SK-N-SH treated with all-trans-retinoic acid at 6 μM for 48 hours (cell line): Measurements from ENCODE around the gene SEC24D.

Experiments used
- ATAC-seq: fragments of 200-7000 bp; cut with Tn5 transposase; 3 replicates; pipeline ENCODE4 v1.9.1; 2020; ENCODE audit warnings: mild to moderate bottlenecking, moderate library complexity
- ARNTL ChIP-seq: fragments of 450-650 bp; formaldehyde crosslinking; IDR thresholded peaks from 2 replicates; pipeline ENCODE4 v1.5.0; 2020; ENCODE audit warnings: low read depth, mild to moderate bottlenecking, moderate library complexity, borderline replicate concordance
- BACH2 ChIP-seq: fragments of 250-450 bp; sonication (Bioruptor Pico); IDR thresholded peaks from 2 replicates; pipeline ENCODE4 v1.9.0; 2021; ENCODE audit warnings: mild to moderate bottlenecking, borderline replicate concordance
- CREB5 ChIP-seq: fragments of 250-450 bp; sonication (Bioruptor Pico); IDR thresholded peaks from 2 replicates; pipeline ENCODE4 v1.5.1; 2020; ENCODE audit warnings: low read depth, mild to moderate bottlenecking, moderate library complexity
- CSDC2 ChIP-seq: fragments of 250-450 bp; sonication (Bioruptor Pico); IDR thresholded peaks from 2 replicates; pipeline ENCODE4 v1.5.0; 2020; ENCODE audit warnings: mild to moderate bottlenecking, moderate library complexity
- CSRNP3 ChIP-seq: fragments of 250-450 bp; sonication (Bioruptor Pico); IDR thresholded peaks from 2 replicates; pipeline ENCODE4 v1.5.1; 2021; ENCODE audit warnings: mild to moderate bottlenecking, moderate library complexity
- ESRRG ChIP-seq: fragments of 250-450 bp; sonication (Bioruptor Pico); IDR thresholded peaks from 2 replicates; pipeline ENCODE4 v1.6.1; 2021; ENCODE audit warnings: mild to moderate bottlenecking
- GLIS3 ChIP-seq: fragments of 250-450 bp; sonication (Bioruptor Pico); IDR thresholded peaks from 2 replicates; pipeline ENCODE4 v1.5.0; 2020; ENCODE audit warnings: mild to moderate bottlenecking, moderate library complexity
- ISL1 ChIP-seq: fragments of 250-450 bp; sonication (Bioruptor Pico); IDR thresholded peaks from 2 replicates; pipeline ENCODE4 v2.1.2; 2022; ENCODE audit warnings: mild to moderate bottlenecking, moderate library complexity
- OSR1 ChIP-seq: fragments of 250-450 bp; sonication (Bioruptor Pico); IDR thresholded peaks from 2 replicates; pipeline ENCODE4 v1.8.0; 2022; ENCODE audit warnings: moderate library complexity, mild to moderate bottlenecking, inconsistent platforms
- PATZ1 ChIP-seq: fragments of 250-450 bp; sonication (Bioruptor Pico); IDR thresholded peaks from 2 replicates; pipeline ENCODE4 v1.8.0; 2020; ENCODE audit warnings: mild to moderate bottlenecking, moderate library complexity, borderline replicate concordance
- PPARA ChIP-seq: fragments of 250-450 bp; sonication (Bioruptor Pico); IDR thresholded peaks from 2 replicates; pipeline ENCODE4 v1.5.0; 2020; ENCODE audit warnings: mild to moderate bottlenecking, borderline replicate concordance
- SNAI2 ChIP-seq: fragments of 250-450 bp; sonication (Bioruptor Pico); IDR thresholded peaks from 2 replicates; pipeline ENCODE4 v1.5.0; 2020; ENCODE audit warnings: mild to moderate bottlenecking, moderate library complexity
- TCF4 ChIP-seq: fragments of 250-450 bp; sonication (Bioruptor Pico); IDR thresholded peaks from 2 replicates; pipeline ENCODE4 v1.8.0; 2021; ENCODE audit warnings: mild to moderate bottlenecking, moderate library complexity, borderline replicate concordance
- TOX ChIP-seq: fragments of 250-450 bp; sonication (Bioruptor Pico); IDR thresholded peaks from 2 replicates; pipeline ENCODE4 v1.8.0; 2021; ENCODE audit warnings: mild to moderate bottlenecking, moderate library complexity, borderline replicate concordance
- TSHZ2 ChIP-seq: fragments of 250-450 bp; sonication (Bioruptor Pico); IDR thresholded peaks from 2 replicates; pipeline ENCODE4 v1.5.0; 2020; ENCODE audit warnings: mild to moderate bottlenecking, moderate library complexity
- ZC3H10 ChIP-seq: fragments of 250-450 bp; sonication (Bioruptor Pico); IDR thresholded peaks from 2 replicates; pipeline ENCODE4 v1.5.1; 2021; ENCODE audit warnings: mild to moderate bottlenecking, moderate library complexity
- ZFP3 ChIP-seq: fragments of 250-450 bp; sonication (Bioruptor Pico); IDR thresholded peaks from 2 replicates; pipeline ENCODE4 v1.5.0; 2020; ENCODE audit warnings: mild to moderate bottlenecking, moderate library complexity
- ZFP30 ChIP-seq: fragments of 450-650 bp; formaldehyde crosslinking; IDR thresholded peaks from 2 replicates; pipeline ENCODE4 v1.5.0; 2022; ENCODE audit warnings: mild to moderate bottlenecking, moderate library complexity
- ZNF565 ChIP-seq: fragments of 450-650 bp; formaldehyde crosslinking; conservative IDR thresholded peaks from 2 replicates; pipeline ENCODE4 v1.5.0; 2020; ENCODE audit warnings: low read depth, mild to moderate bottlenecking, moderate library complexity
- ZNF70 ChIP-seq: fragments of 450-650 bp; formaldehyde crosslinking; IDR thresholded peaks from 2 replicates; pipeline ENCODE4 v1.5.0; 2020; ENCODE audit warnings: mild to moderate bottlenecking, moderate library complexity
- ZNF8 ChIP-seq: fragments of 450-650 bp; formaldehyde crosslinking; IDR thresholded peaks from 2 replicates; pipeline ENCODE4 v1.5.0; 2020; ENCODE audit warnings: mild to moderate bottlenecking, moderate library complexity

SEC24D gene

GRCh38 chr4:118833192-118833820 lies 2.6 kb downstream of the SEC24D start (continued):
- TF ChIP-seq TSHZ2 (CRISPR knock-in tag) (no peak), ARNTL (CRISPR knock-in tag) (no peak), PPARA (CRISPR knock-in tag) (no peak), SNAI2 (CRISPR knock-in tag) (no peak), ZNF8 (no peak), ZFP3 (no peak), OSR1 (CRISPR knock-in tag) (no peak), CREB5 (no peak), ISL1 (CRISPR knock-in tag) (no peak)

GRCh38 chr4:118829107-118829506 lies 6.8 kb downstream of the SEC24D start:
- no peak for ATAC-seq
- no peak for TF ChIP-seq BACH2
- TF ChIP-seq ZFP30 = no peak
- TF ChIP-seq PPARA (CRISPR knock-in tag) = no peak
- TF ChIP-seq ZNF8 = no peak
- no peak for TF ChIP-seq ZNF565 (CRISPR knock-in tag)
- no peak for TF ChIP-seq TCF4 (CRISPR knock-in tag)
- no peak for TF ChIP-seq TOX (CRISPR knock-in tag)
- TF ChIP-seq ZC3H10 (CRISPR knock-in tag) = no peak

GRCh38 chr4:118826723-118827444 lies 9.0 kb downstream of the SEC24D start:
- TF ChIP-seq ZNF70 (CRISPR knock-in tag) (no peak), PPARA (CRISPR knock-in tag) (no peak), OSR1 (CRISPR knock-in tag) (no peak), CSDC2 (CRISPR knock-in tag) (no peak), ESRRG (CRISPR knock-in tag) (no peak), ISL1 (CRISPR knock-in tag) (no peak), TOX (CRISPR knock-in tag) (no peak), PATZ1 (CRISPR knock-in tag) (no peak), CSRNP3 (CRISPR knock-in tag) (no peak), GLIS3 (CRISPR knock-in tag) (no peak), ZNF8 (no peak), SNAI2 (CRISPR knock-in tag) (no peak), TCF4 (CRISPR knock-in tag) (no peak), ZNF565 (CRISPR knock-in tag) (no peak), CREB5 (no peak), ZC3H10 (CRISPR knock-in tag) (no peak), TSHZ2 (CRISPR knock-in tag) (no peak)
- TF ChIP-seq, all 23 proteins: peak for 0
- peak; percentile 23; the same call in 2 of the 3 replicates for ATAC-seq
